Activated CD8-positive, alpha-beta memory T cell treated with anti-CD3 and anti-CD28 coated beads, Interleukin-2, amount 50 U/mL, for 4 hours (primary cell): ENCODE results near the gene PLPPR2.
"Not testable (repeated sequence)": the region's sequence is repeated elsewhere in the genome, so short reads cannot be mapped to it uniquely, and the experiment has no call there.

Experiments
- DNase-seq: peaks from one replicate; pipeline ENCODE4 v3.0.0-alpha.2; 2020

PLPPR2 gene, protein sequence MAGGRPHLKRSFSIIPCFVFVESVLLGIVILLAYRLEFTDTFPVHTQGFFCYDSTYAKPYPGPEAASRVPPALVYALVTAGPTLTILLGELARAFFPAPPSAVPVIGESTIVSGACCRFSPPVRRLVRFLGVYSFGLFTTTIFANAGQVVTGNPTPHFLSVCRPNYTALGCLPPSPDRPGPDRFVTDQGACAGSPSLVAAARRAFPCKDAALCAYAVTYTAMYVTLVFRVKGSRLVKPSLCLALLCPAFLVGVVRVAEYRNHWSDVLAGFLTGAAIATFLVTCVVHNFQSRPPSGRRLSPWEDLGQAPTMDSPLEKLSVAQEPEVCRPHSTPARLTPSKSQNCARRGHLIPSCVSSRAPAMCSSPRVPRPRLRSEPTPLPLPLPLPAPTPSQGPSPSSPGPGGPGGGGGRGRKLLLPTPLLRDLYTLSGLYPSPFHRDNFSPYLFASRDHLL

DNA sequence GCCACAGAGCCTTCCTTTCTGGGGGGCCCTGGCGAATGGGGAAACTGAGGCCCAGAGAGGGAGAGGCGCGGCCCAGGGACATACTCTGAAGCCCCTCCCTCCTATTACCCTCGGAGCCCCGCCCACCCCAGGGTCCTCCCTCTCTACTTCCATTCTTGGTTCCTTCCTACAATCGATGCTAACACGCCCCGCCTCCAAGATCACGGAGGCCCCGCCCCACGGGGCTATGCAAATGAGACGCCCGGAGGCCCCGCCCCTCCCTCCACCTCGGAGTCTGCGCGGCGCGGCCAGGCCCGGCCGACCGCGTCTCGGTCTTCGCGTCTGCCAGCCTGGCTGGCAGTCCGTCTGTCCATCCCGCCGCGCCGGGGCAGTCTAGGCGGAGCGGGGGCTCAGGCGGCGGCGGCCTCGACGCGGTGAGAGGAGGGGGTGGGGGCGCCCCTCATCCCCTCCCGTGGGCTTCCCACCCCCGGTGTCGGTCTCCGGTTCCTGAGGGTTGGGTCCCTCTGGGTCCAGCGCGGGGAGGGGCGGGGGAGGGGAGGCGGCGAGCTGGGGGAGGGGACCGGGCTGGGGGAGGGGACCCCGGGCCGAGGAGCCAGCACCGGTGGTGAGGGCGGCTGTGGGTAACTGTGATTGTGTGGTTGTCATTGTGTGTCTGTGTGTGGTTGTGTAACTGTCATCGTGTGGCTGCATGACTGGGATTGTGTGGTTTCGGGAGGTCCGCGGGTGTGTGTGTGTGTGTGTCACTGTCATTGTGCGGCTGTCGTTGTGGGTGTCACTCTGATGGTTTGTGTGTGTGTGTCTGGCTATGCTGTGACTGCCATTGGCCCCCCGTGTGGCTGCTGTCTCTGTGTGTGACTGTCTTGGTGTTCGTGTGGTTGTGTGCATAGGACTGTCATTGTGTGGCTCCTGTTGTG is at the start of gene PLPPR2:
PLPPR2 (plus strand) TSS at position 273 of the 914 bp plus-strand sequence. CDS start 2,242 bp downstream, outside the sequence.
- DNase-seq = peak; percentile 75

DNA sequence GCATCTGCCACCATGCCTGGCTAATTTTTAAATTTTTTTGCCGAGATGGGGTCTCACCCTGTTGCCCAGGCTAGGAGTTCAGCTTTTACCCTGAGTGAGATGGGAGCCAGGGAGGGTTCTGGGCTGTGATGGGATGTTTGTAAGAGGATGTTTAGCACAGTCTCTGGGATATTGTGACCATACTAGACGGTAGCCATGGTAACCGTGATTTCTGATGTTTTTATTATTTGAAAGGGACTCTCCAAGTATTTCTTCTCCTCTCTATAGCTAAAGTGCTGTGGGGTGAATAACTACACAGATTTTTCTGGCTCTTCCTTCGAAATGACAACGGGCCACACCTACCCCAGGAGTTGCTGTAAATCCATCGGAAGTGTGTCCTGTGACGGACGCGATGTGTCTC is 48.9 kb upstream of the PLPPR2 start:
- no peak for DNase-seq

DNA sequence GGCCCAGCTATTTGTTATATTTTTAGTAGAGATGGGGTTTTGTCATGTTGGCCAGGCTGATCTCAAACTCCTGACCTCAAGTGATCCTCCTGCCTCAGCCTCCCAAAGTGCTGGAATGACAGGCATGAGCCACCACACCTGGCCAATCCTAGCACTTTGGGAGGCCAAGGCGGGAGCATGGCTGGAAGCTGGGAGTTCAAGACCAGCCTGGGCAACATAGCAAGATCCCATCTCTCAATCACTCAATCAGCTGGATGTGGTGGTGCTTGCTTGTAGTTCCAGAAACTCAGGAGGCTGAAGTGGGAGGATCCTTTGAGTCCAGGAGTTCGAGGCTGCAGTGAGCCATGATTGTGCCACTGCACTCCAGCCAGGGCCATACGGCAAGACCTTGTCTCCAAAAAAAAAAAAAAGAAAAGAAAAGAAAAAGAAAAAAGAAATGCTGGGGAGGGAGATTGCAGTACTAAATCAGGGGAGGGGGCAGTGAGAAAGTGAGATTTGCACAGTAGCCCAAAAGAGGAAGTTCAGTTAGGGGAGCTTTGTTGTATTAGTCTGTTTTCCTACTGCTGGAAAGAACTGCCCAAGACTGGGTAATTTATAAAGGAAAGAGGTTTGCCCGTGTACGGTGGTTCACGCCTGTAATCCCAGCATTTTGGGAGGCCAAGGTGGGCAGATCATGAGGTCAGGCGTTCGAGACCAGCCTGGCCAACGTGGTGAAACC is 34.8 kb upstream of the PLPPR2 start:
- DNase-seq = not testable (repeated sequence)

DNA sequence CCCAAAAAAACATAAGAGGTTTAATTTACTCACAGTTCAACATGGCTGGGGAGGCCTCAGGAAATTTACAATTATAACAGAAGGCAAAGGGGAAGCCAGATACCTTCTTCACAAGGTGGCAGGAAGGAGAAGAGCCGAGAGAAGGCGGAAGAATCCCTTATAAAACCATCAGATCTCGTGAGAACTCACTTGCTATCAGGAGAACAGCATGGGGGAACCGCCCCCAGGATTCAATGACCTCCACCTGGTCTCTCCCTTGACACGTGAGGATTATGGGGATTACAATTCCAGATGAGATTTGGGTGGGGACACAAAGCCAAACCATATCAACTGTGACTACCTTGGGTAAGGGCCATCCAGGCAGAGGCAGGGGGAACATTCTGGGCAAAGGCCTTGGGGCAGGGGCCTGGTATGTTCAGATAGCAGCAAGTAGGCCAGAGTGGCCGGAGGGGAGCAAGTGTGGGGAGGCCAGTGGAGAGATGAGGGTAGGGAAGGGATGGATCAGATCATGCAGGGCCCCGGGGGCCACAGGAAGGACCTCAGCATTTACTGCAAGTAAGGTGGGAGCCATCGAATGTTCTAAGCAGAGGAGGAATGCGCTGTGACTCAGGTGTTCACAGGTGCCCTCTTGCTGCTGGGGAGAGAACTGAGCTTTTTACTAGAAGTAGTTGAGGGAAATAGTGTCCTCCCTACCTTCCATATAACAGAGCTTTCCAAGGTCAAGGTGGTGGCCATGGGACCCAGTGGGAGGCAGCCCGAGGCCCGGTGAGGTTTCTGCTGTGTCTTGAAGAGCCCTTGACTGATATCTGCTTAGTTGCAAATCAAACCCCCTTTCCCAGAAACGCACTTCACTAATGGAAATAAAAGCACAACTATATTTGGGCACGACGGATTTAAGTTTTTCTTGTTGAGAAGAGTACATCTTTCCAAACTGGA is 33.8 kb upstream of the PLPPR2 start:
- no peak for DNase-seq

DNA sequence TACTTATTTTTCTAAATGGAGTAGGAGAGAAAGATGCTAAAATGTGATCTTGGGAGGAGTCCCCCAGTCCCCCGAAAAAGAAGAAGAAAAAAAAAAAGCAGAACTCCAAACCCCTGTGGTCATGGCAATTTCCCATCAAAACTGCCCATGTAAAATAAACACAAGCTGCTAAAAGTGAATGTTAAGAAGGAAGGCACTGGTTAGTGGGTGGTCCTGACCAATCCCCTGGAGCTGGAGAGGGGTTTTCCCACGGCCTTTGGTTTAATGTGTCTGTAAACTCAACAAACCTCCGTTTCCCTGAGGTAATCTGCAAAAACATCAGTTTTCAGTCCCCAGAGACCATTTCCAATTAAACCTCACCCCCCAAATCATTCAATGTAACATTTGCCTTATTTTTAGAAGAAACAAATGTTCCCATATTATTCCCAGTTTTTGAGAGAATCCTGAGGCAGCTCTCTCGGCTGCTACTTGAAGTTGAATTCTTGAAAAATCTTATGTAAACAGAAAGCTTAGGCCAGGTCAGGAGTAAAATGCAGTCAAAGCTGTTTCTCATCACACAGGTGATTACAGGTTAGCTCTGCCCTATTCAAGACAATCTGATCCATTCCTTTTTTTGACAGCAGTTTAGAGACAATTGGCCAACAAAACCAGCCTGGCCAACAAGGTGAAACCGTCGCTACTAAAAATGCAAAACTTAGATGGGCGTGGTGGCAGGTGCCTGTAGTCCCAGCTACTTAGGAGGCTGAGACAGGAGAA is 32.8 kb upstream of the PLPPR2 start:
- DNase-seq = no peak

DNA sequence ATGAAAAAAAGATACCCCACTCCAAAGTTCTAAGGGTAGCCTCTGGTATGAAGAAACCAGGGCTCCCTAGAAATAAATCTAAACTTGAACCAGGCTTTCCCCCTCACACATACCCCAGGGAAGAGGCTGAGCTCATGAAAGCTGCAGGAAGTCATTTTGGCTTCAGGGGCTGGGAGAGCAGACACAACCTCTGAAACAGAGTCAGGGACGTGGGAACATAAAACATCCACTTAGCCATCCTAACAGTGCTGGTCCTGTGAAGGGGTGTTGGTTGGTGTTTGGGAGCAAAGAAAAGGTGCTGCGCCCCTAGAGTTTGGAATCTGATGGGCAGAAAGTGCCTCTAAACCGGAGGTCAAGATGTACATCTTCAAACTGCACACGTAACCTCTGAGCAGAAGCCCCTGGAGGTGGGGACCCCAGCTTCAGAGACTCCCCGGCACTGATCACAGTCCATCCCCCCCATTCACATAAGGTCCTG is 31.6 kb upstream of the PLPPR2 start:
- no peak for DNase-seq

DNA sequence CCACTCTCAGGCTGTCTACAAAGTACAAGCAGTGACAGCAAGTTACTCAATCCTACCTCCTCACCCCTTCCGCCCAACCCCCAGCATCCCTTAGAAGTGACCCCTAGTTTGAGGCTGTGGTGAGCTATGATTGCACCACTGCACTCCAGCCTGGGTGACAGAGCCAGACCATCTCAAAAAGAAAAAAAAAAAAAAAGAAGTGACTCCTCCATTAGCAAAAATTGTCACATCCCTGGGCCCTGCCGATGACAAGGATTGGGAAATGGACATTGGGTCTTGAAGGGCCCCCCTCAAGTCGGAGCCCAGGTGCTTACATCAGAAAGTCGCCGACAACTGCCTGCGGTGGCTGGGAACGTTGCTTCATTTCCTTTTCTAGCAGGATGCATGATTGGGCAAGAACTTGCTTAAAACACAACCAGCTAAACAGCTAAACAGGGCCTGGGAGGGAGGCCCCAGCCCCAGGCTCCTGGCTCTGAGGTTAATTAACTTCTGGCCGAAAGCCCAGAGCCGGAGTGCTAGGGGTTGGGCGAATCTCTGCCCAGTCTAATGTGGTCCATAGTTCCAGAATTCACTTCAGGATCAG is 31.1 kb upstream of the PLPPR2 start:
- DNase-seq = no peak

DNA sequence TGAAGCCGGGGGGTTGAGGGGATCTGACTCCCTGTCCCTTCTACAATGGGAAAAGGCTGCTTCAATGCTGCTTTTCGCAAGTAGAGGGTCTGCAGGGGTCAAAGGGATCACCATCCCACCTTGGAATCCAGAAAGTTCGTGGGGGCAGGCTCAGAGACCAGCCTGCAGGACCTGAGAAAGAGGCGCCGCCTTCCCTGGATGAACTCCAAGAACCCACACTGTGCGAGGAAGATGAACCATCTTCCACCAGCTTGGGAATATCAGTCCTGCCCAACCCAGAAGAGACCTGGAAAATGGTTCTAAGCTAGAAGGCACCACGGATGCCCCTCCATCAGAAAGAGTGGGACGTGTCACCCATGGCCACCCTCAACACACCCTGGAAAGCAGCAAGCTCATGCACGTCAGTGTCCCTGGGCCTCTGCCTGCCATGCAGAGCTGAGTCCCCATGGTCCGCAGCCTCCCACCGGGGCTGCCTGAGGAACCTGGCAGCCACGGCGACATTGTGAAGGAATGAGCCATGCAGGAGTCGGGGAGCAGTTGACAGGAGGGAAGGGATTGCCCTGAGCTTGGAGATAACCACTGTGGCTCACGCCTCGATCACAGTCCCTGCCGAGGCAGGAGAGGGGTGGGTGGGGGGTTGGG is 30.4 kb upstream of the PLPPR2 start:
- no peak for DNase-seq

DNA sequence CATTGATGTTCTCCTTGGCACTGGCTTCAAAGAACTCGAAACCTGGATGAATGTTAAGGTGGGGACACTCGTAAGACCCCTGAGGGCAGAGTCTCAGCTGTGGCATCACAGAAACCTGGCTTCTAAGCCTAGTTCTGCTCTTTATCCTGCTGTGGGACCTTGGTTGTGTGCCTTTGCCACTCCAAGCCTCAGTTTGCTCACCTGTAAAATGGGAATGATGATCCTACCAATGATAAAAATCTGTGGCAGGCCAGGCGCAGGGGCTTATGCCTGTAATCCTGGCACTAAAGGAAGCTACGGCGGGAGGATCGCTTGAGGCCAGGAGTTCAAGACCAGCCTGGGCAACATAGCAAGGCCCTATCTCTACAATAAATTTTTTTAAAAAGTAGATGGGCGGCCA is 29.7 kb upstream of the PLPPR2 start:
- DNase-seq = no peak

DNA sequence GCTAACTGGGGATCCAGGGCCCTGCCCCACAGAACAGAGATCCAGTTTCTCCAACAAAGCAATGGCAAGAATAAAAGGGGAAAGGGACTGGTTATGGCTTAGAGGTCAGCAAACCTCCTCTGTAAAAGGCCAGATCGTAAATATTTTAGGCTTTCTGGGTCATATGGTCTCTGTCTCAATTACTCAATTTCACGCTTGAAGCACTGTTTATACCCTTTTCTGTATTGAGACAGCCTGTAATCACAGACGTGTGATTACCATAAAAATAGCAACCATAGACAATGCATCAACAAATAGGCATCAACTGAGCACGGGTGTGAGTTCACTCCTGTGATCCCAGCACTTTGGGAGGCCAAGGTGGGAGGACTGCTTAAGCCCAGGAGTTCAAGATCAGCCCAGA is 25.1 kb upstream of the PLPPR2 start:
- DNase-seq = no peak

DNA sequence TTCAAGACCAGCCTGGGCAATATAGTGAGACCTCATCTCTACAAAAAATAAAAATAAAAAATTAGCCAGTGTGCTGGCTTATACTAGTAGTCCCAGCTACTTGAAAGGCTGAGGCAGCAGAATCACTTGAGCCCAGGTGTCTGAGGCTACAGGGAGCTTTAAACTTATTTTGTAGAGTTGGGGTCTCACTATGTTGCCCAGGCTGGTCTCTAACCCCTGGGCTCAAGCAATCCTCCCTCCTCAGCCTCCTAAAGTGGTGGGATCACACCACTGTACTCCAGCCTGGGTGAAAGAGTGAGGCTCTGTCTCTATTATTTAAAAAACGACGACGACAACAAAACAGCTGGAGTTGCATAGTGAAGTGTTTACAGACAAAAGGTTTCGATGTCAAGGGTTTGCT is 23.7 kb upstream of the PLPPR2 start:
- no peak for DNase-seq

DNA sequence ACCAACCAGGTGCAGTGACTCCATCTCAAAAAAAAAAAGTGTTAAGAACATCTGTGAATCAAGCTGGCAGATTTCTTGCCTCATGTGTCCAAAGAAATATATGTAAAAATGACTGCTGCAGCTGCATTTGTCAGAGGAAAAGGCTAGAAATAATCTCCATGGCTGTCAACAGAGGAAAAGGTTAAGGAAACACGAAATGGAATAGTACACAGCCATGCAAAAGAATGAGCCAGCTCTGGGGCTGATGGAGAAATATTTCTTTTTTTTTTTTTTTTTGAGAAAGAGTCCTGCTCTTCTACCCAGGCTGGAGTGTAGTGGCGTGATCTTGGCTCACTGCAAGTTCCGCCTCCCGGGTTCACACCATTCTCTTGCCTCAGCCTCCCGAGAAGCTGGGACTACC is 22.4 kb upstream of the PLPPR2 start:
- no peak for DNase-seq

DNA sequence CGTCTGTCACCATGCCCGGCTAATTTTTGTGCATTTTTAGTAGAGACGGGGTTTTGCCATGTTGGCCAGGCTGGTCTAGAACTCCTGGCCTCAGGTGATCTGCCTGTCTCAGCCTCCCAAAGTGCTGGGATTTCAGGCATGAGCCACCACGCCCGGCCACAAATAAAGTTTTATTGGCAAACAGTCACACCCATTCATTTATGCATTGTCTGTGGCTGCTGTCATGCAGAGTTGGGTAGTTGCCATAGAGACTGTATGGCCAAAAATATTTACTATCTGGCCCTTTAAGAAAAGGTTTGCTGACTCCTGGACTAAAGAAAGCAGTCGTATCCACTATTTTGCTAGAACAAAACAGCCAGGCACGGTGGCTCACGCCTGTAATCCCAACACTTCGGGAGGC is 21.4 kb upstream of the PLPPR2 start:
- not testable (repeated sequence) for DNase-seq

DNA sequence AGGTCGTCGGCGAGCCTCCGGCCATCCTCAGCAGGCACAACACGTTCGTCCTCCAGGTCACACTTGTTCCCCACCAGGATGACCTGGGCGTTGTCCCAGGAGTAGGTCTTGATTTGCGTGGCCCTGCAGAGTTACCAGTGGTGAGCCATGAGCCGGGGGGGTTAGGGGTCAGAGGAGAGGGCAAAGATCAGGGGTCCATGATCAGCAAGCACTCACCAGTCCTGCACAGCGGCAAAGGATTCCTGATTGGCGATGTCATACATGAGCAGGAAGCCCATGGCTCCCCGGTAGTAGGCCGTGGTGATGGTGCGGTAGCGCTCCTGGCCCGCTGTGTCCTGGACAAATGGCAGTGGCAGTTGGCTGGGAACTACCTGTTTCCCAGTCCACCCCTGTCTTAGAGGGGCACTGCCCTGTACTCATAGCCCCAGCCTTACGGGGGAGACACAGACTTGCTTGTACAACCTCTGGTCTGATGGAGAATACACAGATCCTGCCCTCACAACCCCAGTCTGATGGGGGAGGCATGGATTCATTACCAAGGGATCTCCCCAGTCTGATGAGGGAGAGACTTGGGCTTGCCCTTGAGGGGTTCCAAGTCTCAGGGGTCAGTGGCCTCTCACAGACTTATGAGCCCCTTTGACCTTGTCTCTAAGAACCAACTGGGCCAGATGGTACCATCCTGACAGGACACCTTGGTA is 19.6 kb upstream of the PLPPR2 start:
- DNase-seq = no peak

DNA sequence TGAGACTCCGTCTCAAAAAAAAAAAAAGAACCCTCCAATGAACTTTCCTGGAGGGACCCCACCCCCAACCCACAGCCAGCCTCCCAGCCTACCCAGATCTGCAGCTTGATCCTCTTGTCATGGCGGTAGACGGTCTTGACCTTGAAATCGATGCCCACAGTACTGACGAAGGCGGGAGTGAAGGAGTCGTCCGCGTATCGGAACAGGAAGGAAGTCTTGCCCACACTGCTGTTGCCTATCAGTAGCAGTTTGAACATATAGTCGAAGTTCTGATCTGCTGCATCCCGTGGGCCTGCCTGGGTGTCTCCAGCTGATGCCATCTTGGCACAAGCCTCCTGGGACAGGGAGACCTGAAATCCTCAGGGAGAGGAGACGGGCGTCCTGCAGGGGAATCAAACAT is 18.2 kb upstream of the PLPPR2 start:
- DNase-seq = no peak

DNA sequence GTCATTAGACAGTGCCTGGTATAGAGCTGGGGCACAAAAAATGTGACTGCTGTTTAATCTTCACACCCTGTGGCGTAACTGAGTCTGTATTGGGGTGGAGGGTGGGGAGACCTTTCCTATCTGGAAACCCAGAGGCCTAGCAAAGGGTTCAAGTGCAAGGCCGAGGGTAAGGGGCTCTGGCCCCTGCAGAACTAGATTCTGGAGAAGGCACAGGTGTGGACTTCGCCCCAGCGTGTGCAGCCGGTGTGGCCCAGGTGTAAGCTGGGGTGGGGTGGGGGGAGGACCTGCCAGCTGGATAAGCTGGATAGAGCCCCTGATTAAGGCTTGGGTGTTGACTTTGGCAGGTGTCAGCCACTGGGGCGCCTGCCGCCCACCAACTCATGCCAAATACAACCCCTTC is 17.1 kb upstream of the PLPPR2 start:
- DNase-seq = no peak

DNA sequence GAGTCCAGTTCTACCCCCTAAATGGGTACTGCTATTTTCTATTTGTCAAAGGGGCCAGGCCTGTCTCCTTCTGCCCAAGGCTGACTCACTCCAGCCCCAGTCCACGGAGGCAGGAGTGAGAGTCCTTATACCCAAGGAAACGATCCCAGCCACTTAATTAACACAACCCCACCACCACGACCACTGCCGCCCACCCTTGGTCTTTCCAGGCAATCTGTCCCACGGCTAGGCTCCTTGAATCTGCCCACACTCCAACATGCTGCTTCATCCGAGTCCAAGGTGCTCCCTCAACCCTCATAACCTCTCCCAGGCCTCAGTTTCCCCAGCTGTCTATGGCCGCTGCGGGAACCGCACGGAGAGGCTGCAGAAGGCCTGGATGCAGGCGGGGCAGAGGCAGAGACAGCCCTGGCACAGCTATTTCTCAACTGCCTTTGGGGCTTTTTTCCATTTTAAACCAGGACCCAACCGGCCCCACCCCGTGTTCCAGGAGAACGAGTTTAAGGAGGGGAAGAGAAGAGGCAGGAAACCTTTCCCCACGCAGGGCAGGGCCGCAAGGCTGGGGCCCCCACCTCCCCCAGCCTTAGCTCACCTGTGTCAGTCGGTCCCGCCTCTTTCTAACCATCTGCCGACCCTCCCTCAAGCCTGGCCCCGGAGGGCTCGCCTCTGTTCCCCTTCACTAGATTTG is 16.5 kb upstream of the PLPPR2 start:
- DNase-seq = no peak

DNA sequence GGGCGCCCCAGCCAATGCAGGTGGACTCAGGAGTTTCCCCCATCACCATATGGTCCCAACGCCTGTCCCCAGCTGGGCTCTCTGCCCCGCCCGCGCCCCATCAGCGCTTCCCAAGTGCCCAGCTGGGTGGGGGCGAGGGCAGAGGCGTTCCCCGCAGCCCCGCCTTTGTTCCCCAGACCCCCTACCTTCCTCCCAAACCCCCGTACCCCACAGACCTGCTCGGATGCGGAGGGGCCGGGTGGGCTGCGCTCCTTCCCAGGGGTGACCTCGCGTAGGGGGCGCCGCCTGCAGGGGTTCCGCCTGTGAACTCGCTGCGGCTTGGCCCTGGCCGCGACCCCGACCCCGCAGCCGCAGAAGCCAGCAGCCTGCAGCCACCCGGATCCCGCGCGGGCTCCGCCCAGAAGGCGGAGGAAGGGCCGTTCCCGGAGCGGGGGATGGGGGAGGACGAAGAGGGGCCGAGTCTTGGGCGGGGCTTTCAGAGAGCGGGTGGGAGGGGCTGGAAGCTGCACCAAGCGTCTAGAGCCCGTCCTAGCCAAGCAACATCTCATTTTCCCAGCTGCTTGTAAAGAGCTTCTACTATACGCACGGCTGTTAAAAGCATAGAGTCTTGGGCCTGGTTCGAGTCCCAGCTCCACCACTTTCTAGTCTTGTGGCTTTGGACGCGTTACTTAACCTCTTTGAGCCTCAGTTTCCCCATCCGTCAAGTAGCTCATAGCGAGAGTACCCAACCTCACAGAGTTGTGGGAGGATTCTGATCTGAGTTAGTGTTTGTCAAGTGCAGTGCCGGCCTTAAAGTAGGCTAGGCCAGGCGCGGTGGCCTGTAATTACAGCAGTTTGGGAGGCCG is 15.8 kb upstream of the PLPPR2 start, which contains the start of gene RAB3D:
RAB3D (minus strand) TSS at position 404 of the 845 bp plus-strand sequence. CDS start 2,258 bp downstream, outside the sequence.
- DNase-seq = peak; percentile 75
